SJCRH30 (cell line): ENCODE measurements around the gene ZMYND12. TPM values are rescaled to one million over a fixed set of nuclear protein-coding genes. Genes with fewer than 3 reads are reported as not detected.

ENCODE experiments used
- DNase-seq, 2 experiments: peaks; one replicate each; pipeline ENCODE4 v3.0.0-alpha.2; 2015 to 2020
- H3K27ac ChIP-seq: fragments of 250-450 bp; sonication (Bioruptor Pico); 2 replicates; pipeline ENCODE4 v1.5.1; 2020; ENCODE audit warnings: mild to moderate bottlenecking, moderate library complexity
- H3K27me3 ChIP-seq: fragments of 250-450 bp; sonication (Bioruptor Pico); 2 replicates; pipeline ENCODE4 v1.5.1; 2020; ENCODE audit warnings: mild to moderate bottlenecking, moderate library complexity
- H3K36me3 ChIP-seq: fragments of 250-450 bp; sonication (Bioruptor Pico); 2 replicates; pipeline ENCODE4 v1.5.1; 2020; ENCODE audit warnings: mild to moderate bottlenecking, moderate library complexity
- H3K4me1 ChIP-seq: fragments of 250-450 bp; sonication (Bioruptor Pico); 2 replicates; pipeline ENCODE4 v1.5.1; 2020; ENCODE audit warnings: mild to moderate bottlenecking, moderate library complexity
- H3K4me3 ChIP-seq: fragments of 250-450 bp; sonication (Bioruptor Pico); 2 replicates; pipeline ENCODE4 v1.5.1; 2020; ENCODE audit warnings: mild to moderate bottlenecking, moderate library complexity
- H3K9me3 ChIP-seq: fragments of 250-450 bp; sonication (Bioruptor Pico); replicated peaks from 2 replicates; pipeline ENCODE4 v1.5.1; 2020; ENCODE audit warnings: mild to moderate bottlenecking, moderate library complexity
- total RNA-seq: library from RNA; depleted of rRNA; stranded (reverse); fragments of >200 nt; shearing (Covaris generic); gene quantifications from 2 replicates; pipeline ENCODE4 v1.2.3, GENCODE V29; 2014; rRNA removed

ZMYND12 gene
- total RNA-seq, 1 experiment from 2014 or later: 0.32 TPM

GRCh38 chr1:42392255-42392654 lies 63.6 kb downstream of the ZMYND12 start:
- Histone ChIP-seq H3K27ac (no peak overlapping the region), H3K36me3 (no peaks in the 10 kb centered on the region), H3K27me3 (peaks cover 8% of the 10 kb centered on the region; the same call in 1 of the 2 replicates), H3K9me3 (no peaks in the 10 kb centered on the region), H3K4me3 (no peak overlapping the region), H3K4me1 (no peaks in the 10 kb centered on the region)
- no peak for DNase-seq

GRCh38 chr1:42386051-42386450 lies 69.8 kb downstream of the ZMYND12 start:
- no peaks in the 10 kb centered on the region for H3K27me3 ChIP-seq
- no peaks in the 10 kb centered on the region for H3K36me3 ChIP-seq
- H3K4me3 ChIP-seq: no peak overlapping the region
- H3K9me3 ChIP-seq: no peaks in the 10 kb centered on the region
- no peaks in the 10 kb centered on the region for H3K4me1 ChIP-seq
- H3K27ac ChIP-seq: no peak overlapping the region
- no peak for DNase-seq

GRCh38 chr1:42385283-42385682 lies 70.5 kb downstream of the ZMYND12 start:
- Histone ChIP-seq H3K36me3 (no peaks in the 10 kb centered on the region), H3K27me3 (no peaks in the 10 kb centered on the region), H3K9me3 (no peaks in the 10 kb centered on the region), H3K4me3 (no peak overlapping the region), H3K27ac (no peak overlapping the region), H3K4me1 (no peaks in the 10 kb centered on the region)
- no peak for DNase-seq

GRCh38 chr1:42381280-42381673 lies 74.5 kb downstream of the ZMYND12 start:
- Histone ChIP-seq H3K4me3 (peak overlapping the region; percentile 58; the same call in 1 of the 2 replicates), H3K4me1 (no peaks in the 10 kb centered on the region; the same call in 1 of the 2 replicates), H3K9me3 (no peaks in the 10 kb centered on the region), H3K36me3 (no peaks in the 10 kb centered on the region), H3K27me3 (no peaks in the 10 kb centered on the region), H3K27ac (no peak overlapping the region)
- no peak for DNase-seq

GRCh38 chr1:42380586-42381279 lies 75.1 kb downstream of the ZMYND12 start, which contains the start of gene RIMKLA:
RIMKLA (plus strand) TSS chr1:42380792; CDS start chr1:42380935, 143 bp downstream.
- DNase-seq: peak; percentile 48 to 68
- peak within 1 kb of the TSS; percentile 58 for H3K4me3 ChIP-seq
- H3K27me3 ChIP-seq: no peaks in the 10 kb centered on the region
- H3K4me1 ChIP-seq: no peaks in the 10 kb centered on the region; the same call in 1 of the 2 replicates
- no peaks in the 10 kb centered on the region for H3K9me3 ChIP-seq
- no peaks in the 10 kb centered on the region for H3K36me3 ChIP-seq
- H3K27ac ChIP-seq: no peak within 1 kb of the TSS

Other genes starting within 250 kb of the ZMYND12 start
- 66.5 and 79.1 TPM in 2 replicates for gene FOXJ3, start 120.8 kb downstream of the ZMYND12 start, total RNA-seq
- 0.02 and 0.10 TPM in 2 replicates for gene RIMKLA, start 75.2 kb downstream of the ZMYND12 start, total RNA-seq
- gene PPCS, start 521 bp upstream of the ZMYND12 start, total RNA-seq: 27.9 and 29.2 TPM in 2 replicates
- gene CCDC30, start 7.3 kb upstream of the ZMYND12 start, total RNA-seq: 0.40 and 0.51 TPM in 2 replicates
- gene PPIH, start 202.4 kb upstream of the ZMYND12 start, total RNA-seq: 104 TPM in 2 replicates
- gene YBX1, start 226.4 kb upstream of the ZMYND12 start, total RNA-seq: 2,043 and 2,077 TPM in 2 replicates